DOHH2 (cell line): ENCODE data around the gene HNRNPLL.

Experiments used
- H3F3A ChIP-seq: fragments of 200-600 bp; sonication (generic), shearing (Covaris generic); 2 replicates; pipeline ENCODE4 v1.6.0; 2016; ENCODE audit warnings: antibody characterized with exemption, mild to moderate bottlenecking; ENCODE audit not compliant: control insufficient read depth, insufficient read depth
- H3K27ac ChIP-seq: fragments of 200-600 bp; sonication (generic); 2 replicates; pipeline ENCODE4 v1.5.1; 2014; ENCODE audit warnings: low read depth, mild to moderate bottlenecking, low read length, moderate library complexity
- H3K27me3 ChIP-seq: fragments of 200-600 bp; sonication (generic); 2 replicates; pipeline ENCODE4 v1.6.1; 2014; ENCODE audit warnings: mild to moderate bottlenecking, low read length, mixed read lengths; ENCODE audit not compliant: control insufficient read depth
- H3K36me3 ChIP-seq: fragments of 200-600 bp; sonication (generic); 2 replicates; pipeline ENCODE4 v1.6.1; 2014; ENCODE audit warnings: mild to moderate bottlenecking, low read length, moderate library complexity, mixed read lengths; ENCODE audit not compliant: control insufficient read depth
- H3K4me1 ChIP-seq: fragments of 200-600 bp; sonication (generic); 2 replicates; pipeline ENCODE4 v1.6.1; 2014; ENCODE audit warnings: mild to moderate bottlenecking, low read length, mixed read lengths; ENCODE audit not compliant: control insufficient read depth
- H3K4me2 ChIP-seq: fragments of 200-600 bp; sonication (generic); 2 replicates; pipeline ENCODE4 v1.6.0; 2014; ENCODE audit warnings: mild to moderate bottlenecking, low read length, moderate library complexity
- H3K4me3 ChIP-seq: fragments of 200-600 bp; sonication (generic); 2 replicates; pipeline ENCODE4 v1.5.1; 2014; ENCODE audit warnings: mild to moderate bottlenecking, low read length, mixed read lengths
- H3K79me2 ChIP-seq: fragments of 200-600 bp; sonication (generic); 2 replicates; pipeline ENCODE4 v1.6.1; 2014; ENCODE audit warnings: mild to moderate bottlenecking, low read length, mixed read lengths; ENCODE audit not compliant: control insufficient read depth
- H3K9me2 ChIP-seq: fragments of 200-600 bp; sonication (generic); replicated peaks from 2 replicates; pipeline ENCODE4 v1.6.1; 2014; ENCODE audit warnings: mild to moderate bottlenecking, low read length, mixed read lengths; ENCODE audit not compliant: control insufficient read depth
- H3K9me3 ChIP-seq: fragments of 200-600 bp; sonication (generic); 2 replicates; pipeline ENCODE4 v1.6.1; 2014; ENCODE audit warnings: antibody characterized with exemption, low read length, mixed read lengths; ENCODE audit not compliant: control insufficient read depth, insufficient read depth
- H4K20me1 ChIP-seq: fragments of 200-600 bp; sonication (generic); 2 replicates; pipeline ENCODE4 v1.6.0; 2014; ENCODE audit warnings: low read depth, mild to moderate bottlenecking, antibody characterized with exemption, low read length, moderate library complexity; ENCODE audit not compliant: control insufficient read depth, insufficient read depth
- CTCF ChIP-seq: fragments of 200-600 bp; sonication (generic); IDR thresholded peaks from one replicate; pipeline ENCODE4 v1.5.1; 2014; ENCODE audit warnings: antibody characterized with exemption, mild to moderate bottlenecking, low read depth, low read length; ENCODE audit not compliant: poor library complexity, severe bottlenecking
- EZH2phosphoT487 ChIP-seq: fragments of 200-600 bp; sonication (generic); IDR thresholded peaks from 2 replicates; pipeline ENCODE4 v1.6.1; 2017; ENCODE audit warnings: borderline replicate concordance, mild to moderate bottlenecking, antibody characterized with exemption, low read length, moderate library complexity, mixed read lengths

Gene HNRNPLL

GRCh38 chr2:38560092-38560491 lies 42.6 kb downstream of the HNRNPLL start:
- H4K20me1 ChIP-seq = no peaks in the 10 kb centered on the region
- no peaks in the 10 kb centered on the region for H3K79me2 ChIP-seq
- no peaks in the 10 kb centered on the region for H3K9me3 ChIP-seq
- no peak overlapping the region for H3K4me3 ChIP-seq
- peaks cover 12% of the 10 kb centered on the region for H3K27me3 ChIP-seq
- no peak overlapping the region for H3K27ac ChIP-seq
- H3K4me2 ChIP-seq = no peak overlapping the region
- TF ChIP-seq CTCF (no peak), EZH2phosphoT487 (no peak)
- H3K36me3 ChIP-seq = no peaks in the 10 kb centered on the region
- no peaks in the 10 kb centered on the region for H3F3A ChIP-seq
- H3K4me1 ChIP-seq = no peaks in the 10 kb centered on the region
- H3K9me2 ChIP-seq = no peaks in the 10 kb centered on the region

GRCh38 chr2:38557981-38558380 lies 44.7 kb downstream of the HNRNPLL start:
- Histone ChIP-seq H4K20me1 (no peaks in the 10 kb centered on the region), H3K4me1 (no peaks in the 10 kb centered on the region), H3K36me3 (no peaks in the 10 kb centered on the region), H3K4me2 (no peak overlapping the region), H3F3A (no peaks in the 10 kb centered on the region), H3K9me2 (no peaks in the 10 kb centered on the region), H3K4me3 (no peak overlapping the region), H3K9me3 (no peaks in the 10 kb centered on the region), H3K79me2 (no peaks in the 10 kb centered on the region), H3K27ac (no peak overlapping the region), H3K27me3 (peaks cover 10% of the 10 kb centered on the region; the same call in 1 of the 2 replicates)
- no peak for TF ChIP-seq EZH2phosphoT487

GRCh38 chr2:38557217-38557616 lies 45.5 kb downstream of the HNRNPLL start:
- no peak overlapping the region for H3K4me2 ChIP-seq
- TF ChIP-seq EZH2phosphoT487 (no peak), CTCF (no peak)
- H3F3A ChIP-seq = no peaks in the 10 kb centered on the region
- H3K36me3 ChIP-seq = no peaks in the 10 kb centered on the region
- H3K9me3 ChIP-seq = no peaks in the 10 kb centered on the region
- H3K79me2 ChIP-seq = no peaks in the 10 kb centered on the region
- H3K27me3 ChIP-seq = peaks cover 13% of the 10 kb centered on the region
- H3K9me2 ChIP-seq = no peaks in the 10 kb centered on the region
- no peak overlapping the region for H3K27ac ChIP-seq
- no peaks in the 10 kb centered on the region for H3K4me1 ChIP-seq
- no peak overlapping the region for H3K4me3 ChIP-seq
- no peaks in the 10 kb centered on the region for H4K20me1 ChIP-seq

- peaks cover 12% of the 10 kb centered on the region for H3K27me3 ChIP-seq
- TF ChIP-seq CTCF (no peak), EZH2phosphoT487 (no peak)
- no peak overlapping the region for H3K4me3 ChIP-seq
- no peaks in the 10 kb centered on the region for H3K4me1 ChIP-seq
- H3K79me2 ChIP-seq = no peaks in the 10 kb centered on the region
- H3K9me3 ChIP-seq = no peaks in the 10 kb centered on the region
- H3F3A ChIP-seq = no peaks in the 10 kb centered on the region
- H4K20me1 ChIP-seq = no peaks in the 10 kb centered on the region
- no peak overlapping the region for H3K27ac ChIP-seq
- H3K9me2 ChIP-seq = no peaks in the 10 kb centered on the region
- H3K4me2 ChIP-seq = no peak overlapping the region
- H3K36me3 ChIP-seq = no peaks in the 10 kb centered on the region
These were observed 46.5 kb downstream of the HNRNPLL start for GRCh38 chr2:38556006-38556801.
